Smooth muscle cell (in vitro differentiated cells): ENCODE measurements around the gene GGT1. TPM values are rescaled to one million over a fixed set of nuclear protein-coding genes. Genes with fewer than 3 reads are reported as not detected.

ENCODE experiments used
- DNase-seq: peaks from one replicate; lab custom pipeline; 2025; ENCODE audit not compliant: unreplicated experiment; lab: John Stamatoyannopoulos, UW
- H2AFZ ChIP-seq: fragments of 200-600 bp; sonication (generic); 2 replicates; pipeline ENCODE4 v1.6.0; 2016; ENCODE audit warnings: antibody characterized with exemption, low read depth, mild to moderate bottlenecking
- H3F3A ChIP-seq: fragments of 200-600 bp; sonication (generic); 2 replicates; pipeline ENCODE4 v1.6.0; 2017; ENCODE audit warnings: antibody characterized with exemption, low read depth
- H3K27ac ChIP-seq: fragments of 200-600 bp; sonication (generic); 2 replicates; pipeline ENCODE4 v1.5.1; 2016; ENCODE audit warnings: low read depth, mild to moderate bottlenecking
- H3K27me3 ChIP-seq: fragments of 200-600 bp; sonication (generic); 2 replicates; pipeline ENCODE4 v1.6.1; 2016; ENCODE audit warnings: low read depth, mild to moderate bottlenecking
- H3K36me3 ChIP-seq: fragments of 200-600 bp; sonication (generic); 2 replicates; pipeline ENCODE4 v1.5.1; 2016; ENCODE audit warnings: low read depth
- H3K4me1 ChIP-seq: fragments of 200-600 bp; sonication (generic); 2 replicates; pipeline ENCODE4 v1.5.1; 2016; ENCODE audit warnings: low read depth
- H3K4me2 ChIP-seq: fragments of 200-600 bp; sonication (generic); 2 replicates; pipeline ENCODE4 v1.6.0; 2016; ENCODE audit warnings: mild to moderate bottlenecking
- H3K4me3 ChIP-seq: fragments of 200-600 bp; sonication (generic); 2 replicates; pipeline ENCODE4 v1.5.1; 2016; ENCODE audit warnings: mild to moderate bottlenecking
- H3K79me2 ChIP-seq: fragments of 200-600 bp; sonication (generic); 2 replicates; pipeline ENCODE4 v1.6.0; 2016; ENCODE audit warnings: low read depth, mild to moderate bottlenecking
- H3K9ac ChIP-seq: fragments of 200-600 bp; sonication (generic); 2 replicates; pipeline ENCODE4 v1.6.0; 2016; ENCODE audit warnings: low read depth
- H3K9me3 ChIP-seq: fragments of 200-600 bp; sonication (generic); replicated peaks from 2 replicates; pipeline ENCODE4 v1.5.1; 2016; ENCODE audit warnings: low read depth
- H4K20me1 ChIP-seq: fragments of 200-600 bp; sonication (generic); 2 replicates; pipeline ENCODE4 v1.6.0; 2016; ENCODE audit warnings: low read depth
- CTCF ChIP-seq: fragments of 200-600 bp; sonication (generic); IDR thresholded peaks from 2 replicates; pipeline ENCODE4 v1.5.1; 2017; ENCODE audit warnings: borderline replicate concordance, mild to moderate bottlenecking, antibody characterized with exemption; ENCODE audit not compliant: insufficient read depth, poor library complexity, severe bottlenecking
- WGBS: methylation state at CpG from one replicate; pipeline ENCODE4 v1.1.7; 2016; ENCODE audit warnings: low lambda C conversion rate; 5-methylcytosine and 5-hydroxymethylcytosine counted together
- polyA plus RNA-seq: library from polyadenylated mRNA; unstranded; fragments of >200 nt; fragmentation: Nextera tagmentation; extraction: Ambion mirVana; gene quantifications from 2 replicates; pipeline ENCODE4 v1.2.1, GENCODE V29; 2016
- total RNA-seq: library from RNA; depleted of rRNA; stranded (reverse); fragments of >200 nt; gene quantifications from 2 replicates; pipeline ENCODE4 v1.2.3, GENCODE V29; 2014

GGT1 gene
- total and polyA plus RNA-seq, 2 experiments from 2014 or later = 28.4 to 55.5 TPM

- H3K4me2 ChIP-seq = no peak overlapping the region
- no peaks in the 10 kb centered on the region for H3K9me3 ChIP-seq
- no peak overlapping the region for H3K9ac ChIP-seq
- H3K36me3 ChIP-seq = peaks cover 14% of the 10 kb centered on the region
- H3K27me3 ChIP-seq = no peaks in the 10 kb centered on the region
- H4K20me1 ChIP-seq = peaks cover 71% of the 10 kb centered on the region
- no peaks in the 10 kb centered on the region for H3K4me1 ChIP-seq
- H3K27ac ChIP-seq = no peak overlapping the region
- H3K79me2 ChIP-seq = peaks cover 42% of the 10 kb centered on the region
- H3F3A ChIP-seq = peaks cover 3% of the 10 kb centered on the region
- WGBS = 96% methylated on average over 10 of the region's 10 CpGs
- TF ChIP-seq CTCF = no peak
- DNase-seq = no peak
- H2AFZ ChIP-seq = no peak overlapping the region
- no peak overlapping the region for H3K4me3 ChIP-seq
Measured at GRCh38 chr22:24567668-24568067, 35.3 kb upstream of the GGT1 start.

- H3K4me3 ChIP-seq = no peak overlapping the region
- no peak for TF ChIP-seq CTCF
- peaks cover 2% of the 10 kb centered on the region for H3F3A ChIP-seq
- no peaks in the 10 kb centered on the region for H3K4me1 ChIP-seq
- 97% methylated on average over 7 of the region's 7 CpGs for WGBS
- H3K9me3 ChIP-seq = no peaks in the 10 kb centered on the region
- no peak for DNase-seq
- H3K79me2 ChIP-seq = peaks cover 7% of the 10 kb centered on the region
- H3K36me3 ChIP-seq = peaks cover 28% of the 10 kb centered on the region
- H3K4me2 ChIP-seq = no peak overlapping the region
- no peaks in the 10 kb centered on the region for H3K27me3 ChIP-seq
- H2AFZ ChIP-seq = no peak overlapping the region
- H3K27ac ChIP-seq = no peak overlapping the region
- no peak overlapping the region for H3K9ac ChIP-seq
- peaks cover 35% of the 10 kb centered on the region for H4K20me1 ChIP-seq
Measured at GRCh38 chr22:24571266-24571665, 31.7 kb upstream of the GGT1 start.

- H3K4me3 ChIP-seq = no peak overlapping the region
- no peak overlapping the region for H2AFZ ChIP-seq
- no peaks in the 10 kb centered on the region for H3K79me2 ChIP-seq
- peaks cover 28% of the 10 kb centered on the region for H3F3A ChIP-seq
- no peak for DNase-seq
- no peaks in the 10 kb centered on the region for H3K9me3 ChIP-seq
- H3K27me3 ChIP-seq = no peaks in the 10 kb centered on the region
- peaks cover 19% of the 10 kb centered on the region for H3K36me3 ChIP-seq
- H3K4me2 ChIP-seq = no peak overlapping the region
- H4K20me1 ChIP-seq = no peaks in the 10 kb centered on the region
- no peak for TF ChIP-seq CTCF
- H3K4me1 ChIP-seq = no peaks in the 10 kb centered on the region
- WGBS = 100% methylated on average over 1 of the region's 1 CpG
- no peak overlapping the region for H3K9ac ChIP-seq
- H3K27ac ChIP-seq = no peak overlapping the region
Measured at GRCh38 chr22:24576778-24577177, 26.2 kb upstream of the GGT1 start.
